ENCODE data around the gene NAV1. TPM values are rescaled to one million over a fixed set of nuclear protein-coding genes. Genes with fewer than 3 reads are reported as not detected.
A peak's percentile ranks its signal among the peaks of the same experiment; 100 is the strongest.

Gene NAV1
- total and polyA plus RNA-seq, 9 of the 15 experiments (the other 6 are each of a cell fraction or from before 2014, with no cell fraction given): 0.91 to 16.8 (median 3.2) TPM

DNA sequence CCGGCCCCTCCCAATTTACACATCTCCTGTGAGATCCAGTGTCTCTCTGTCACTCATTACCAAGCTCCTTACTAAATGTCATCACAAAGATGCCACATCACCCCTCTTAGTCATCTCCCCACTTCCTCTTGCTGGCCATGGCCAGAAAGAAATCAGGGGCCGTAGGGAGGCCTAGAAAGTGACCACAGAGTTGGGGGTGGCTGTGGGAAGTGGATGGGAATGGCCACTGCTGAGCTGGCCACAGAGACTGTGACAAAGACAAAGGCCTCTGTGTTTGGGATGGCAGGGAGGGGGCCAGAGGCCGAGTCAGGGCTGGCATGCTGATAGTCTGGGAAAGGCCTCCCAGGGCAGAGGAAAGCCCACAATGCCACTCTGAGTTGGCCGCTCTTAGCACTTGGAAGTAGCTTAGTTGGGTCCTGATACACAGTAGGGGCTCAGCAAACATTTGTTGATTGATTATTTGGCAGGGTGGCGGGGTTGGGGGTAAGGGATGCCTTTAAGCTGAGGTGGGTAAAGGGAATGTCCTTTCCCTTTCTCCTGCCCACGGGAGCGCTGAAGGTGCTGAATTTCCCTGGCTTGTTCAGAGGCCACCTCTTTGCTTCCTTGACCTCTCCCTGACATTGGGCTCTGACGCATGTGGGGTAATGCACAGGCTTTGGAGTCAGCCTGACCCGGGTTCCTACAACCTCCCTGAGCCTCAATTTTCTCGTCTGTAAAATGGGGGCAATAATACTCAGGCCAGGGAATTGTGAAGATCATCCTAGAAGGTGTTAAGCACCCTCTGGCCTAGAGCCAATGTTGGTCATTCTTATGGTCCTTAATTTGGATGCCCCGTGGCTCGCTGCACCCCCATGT, 13.2 kb downstream of the NAV1 start (continued):
- TF ChIP-seq, protein P1, sequence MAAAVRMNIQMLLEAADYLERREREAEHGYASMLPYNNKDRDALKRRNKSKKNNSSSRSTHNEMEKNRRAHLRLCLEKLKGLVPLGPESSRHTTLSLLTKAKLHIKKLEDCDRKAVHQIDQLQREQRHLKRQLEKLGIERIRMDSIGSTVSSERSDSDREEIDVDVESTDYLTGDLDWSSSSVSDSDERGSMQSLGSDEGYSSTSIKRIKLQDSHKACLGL (CRISPR knock-in tag; IDR thresholded peaks at IDR 0.05; ENCODE audit: borderline replicate concordance, poor library complexity, severe bottlenecking): no peak
- TF ChIP-seq ZNF212 (CRISPR knock-in tag; IDR thresholded peaks at IDR 0.05): 0 out of 2 replicates have a peak, but pooled peaks have one; percentile 20
- TF ChIP-seq PHF21A (IDR thresholded peaks at IDR 0.05; ENCODE audit: borderline replicate concordance, low read depth): no peak
- TF ChIP-seq PTTG1 (tag; IDR thresholded peaks at IDR 0.05; ENCODE audit: low read depth): no peak
- peak; percentile 77 for TF ChIP-seq HDAC2 (IDR thresholded peaks at IDR 0.05)
- peak in 1 of 2 experiments; percentile 52; a peak in 1 of 4 replicates for TF ChIP-seq ARNT (IDR thresholded peaks at IDR 0.05)
- TF ChIP-seq FOXJ3 (CRISPR knock-in tag; IDR thresholded peaks at IDR 0.05): no peak
- no peak for TF ChIP-seq ZBTB8A (IDR thresholded peaks at IDR 0.05; ENCODE audit: partially characterized antibody)
- TF ChIP-seq FOXA1 (IDR thresholded peaks at IDR 0.05; ENCODE audit: borderline replicate concordance): no peak
- TF ChIP-seq, protein P2, sequence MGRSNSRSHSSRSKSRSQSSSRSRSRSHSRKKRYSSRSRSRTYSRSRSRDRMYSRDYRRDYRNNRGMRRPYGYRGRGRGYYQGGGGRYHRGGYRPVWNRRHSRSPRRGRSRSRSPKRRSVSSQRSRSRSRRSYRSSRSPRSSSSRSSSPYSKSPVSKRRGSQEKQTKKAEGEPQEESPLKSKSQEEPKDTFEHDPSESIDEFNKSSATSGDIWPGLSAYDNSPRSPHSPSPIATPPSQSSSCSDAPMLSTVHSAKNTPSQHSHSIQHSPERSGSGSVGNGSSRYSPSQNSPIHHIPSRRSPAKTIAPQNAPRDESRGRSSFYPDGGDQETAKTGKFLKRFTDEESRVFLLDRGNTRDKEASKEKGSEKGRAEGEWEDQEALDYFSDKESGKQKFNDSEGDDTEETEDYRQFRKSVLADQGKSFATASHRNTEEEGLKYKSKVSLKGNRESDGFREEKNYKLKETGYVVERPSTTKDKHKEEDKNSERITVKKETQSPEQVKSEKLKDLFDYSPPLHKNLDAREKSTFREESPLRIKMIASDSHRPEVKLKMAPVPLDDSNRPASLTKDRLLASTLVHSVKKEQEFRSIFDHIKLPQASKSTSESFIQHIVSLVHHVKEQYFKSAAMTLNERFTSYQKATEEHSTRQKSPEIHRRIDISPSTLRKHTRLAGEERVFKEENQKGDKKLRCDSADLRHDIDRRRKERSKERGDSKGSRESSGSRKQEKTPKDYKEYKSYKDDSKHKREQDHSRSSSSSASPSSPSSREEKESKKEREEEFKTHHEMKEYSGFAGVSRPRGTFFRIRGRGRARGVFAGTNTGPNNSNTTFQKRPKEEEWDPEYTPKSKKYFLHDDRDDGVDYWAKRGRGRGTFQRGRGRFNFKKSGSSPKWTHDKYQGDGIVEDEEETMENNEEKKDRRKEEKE (IDR thresholded peaks at IDR 0.05; ENCODE audit: borderline replicate concordance in 1 of 2, control insufficient read depth in 1 of 2, low read depth in 2 of 2, low read length in 1 of 2): no peak
- TF ChIP-seq, protein P3, sequence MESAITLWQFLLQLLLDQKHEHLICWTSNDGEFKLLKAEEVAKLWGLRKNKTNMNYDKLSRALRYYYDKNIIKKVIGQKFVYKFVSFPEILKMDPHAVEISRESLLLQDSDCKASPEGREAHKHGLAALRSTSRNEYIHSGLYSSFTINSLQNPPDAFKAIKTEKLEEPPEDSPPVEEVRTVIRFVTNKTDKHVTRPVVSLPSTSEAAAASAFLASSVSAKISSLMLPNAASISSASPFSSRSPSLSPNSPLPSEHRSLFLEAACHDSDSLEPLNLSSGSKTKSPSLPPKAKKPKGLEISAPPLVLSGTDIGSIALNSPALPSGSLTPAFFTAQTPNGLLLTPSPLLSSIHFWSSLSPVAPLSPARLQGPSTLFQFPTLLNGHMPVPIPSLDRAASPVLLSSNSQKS (CRISPR knock-in tag; IDR thresholded peaks at IDR 0.05): no peak
- no peak; the same call in 1 of the 2 replicates for TF ChIP-seq ZSCAN32 (CRISPR knock-in tag; IDR thresholded peaks at IDR 0.05)
- TF ChIP-seq SRSF3 (IDR thresholded peaks at IDR 0.05; ENCODE audit: insufficient read depth, low read length): no peak
- TF ChIP-seq ELF2 (CRISPR knock-in tag; IDR thresholded peaks at IDR 0.05): no peak
- no peak for TF ChIP-seq FOXA3 (CRISPR knock-in tag; conservative IDR thresholded peaks at IDR 0.05 in 1 of 2, IDR thresholded peaks at IDR 0.05 in 1 of 2)
- TF ChIP-seq SPI1 (IDR thresholded peaks at IDR 0.05; ENCODE audit: borderline replicate concordance, low read depth, low read length): peak; percentile 98
- no peak for TF ChIP-seq GTF2A2 (tag; IDR thresholded peaks at IDR 0.05)
- TF ChIP-seq RBM17 (IDR thresholded peaks at IDR 0.05; ENCODE audit: borderline replicate concordance, low read depth, low read length): no peak
- TF ChIP-seq, protein P4, sequence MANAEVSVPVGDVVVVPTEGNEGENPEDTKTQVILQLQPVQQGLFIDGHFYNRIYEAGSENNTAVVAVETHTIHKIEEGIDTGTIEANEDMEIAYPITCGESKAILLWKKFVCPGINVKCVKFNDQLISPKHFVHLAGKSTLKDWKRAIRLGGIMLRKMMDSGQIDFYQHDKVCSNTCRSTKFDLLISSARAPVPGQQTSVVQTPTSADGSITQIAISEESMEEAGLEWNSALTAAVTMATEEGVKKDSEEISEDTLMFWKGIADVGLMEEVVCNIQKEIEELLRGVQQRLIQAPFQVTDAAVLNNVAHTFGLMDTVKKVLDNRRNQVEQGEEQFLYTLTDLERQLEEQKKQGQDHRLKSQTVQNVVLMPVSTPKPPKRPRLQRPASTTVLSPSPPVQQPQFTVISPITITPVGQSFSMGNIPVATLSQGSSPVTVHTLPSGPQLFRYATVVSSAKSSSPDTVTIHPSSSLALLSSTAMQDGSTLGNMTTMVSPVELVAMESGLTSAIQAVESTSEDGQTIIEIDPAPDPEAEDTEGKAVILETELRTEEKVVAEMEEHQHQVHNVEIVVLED (CRISPR knock-in tag; IDR thresholded peaks at IDR 0.05): no peak
- TF ChIP-seq CHCHD3 (CRISPR knock-in tag; IDR thresholded peaks at IDR 0.05): no peak
- TF ChIP-seq TRIM24 (IDR thresholded peaks at IDR 0.05): peak; percentile 46 to 69; a peak in 3 of 4 replicates
- TF ChIP-seq BRF1 (IDR thresholded peaks at IDR 0.05; ENCODE audit: borderline replicate concordance, extremely low read depth, insufficient read length): no peak

Measured in K562 (cell line).